Measurements from ENCODE around the gene PTPRK. TPM values are rescaled to one million over a fixed set of nuclear protein-coding genes. Genes with fewer than 3 reads are reported as not detected.

PTPRK gene
- total and polyA plus RNA-seq, 10 of the 15 experiments (the other 5 are each of a cell fraction or from before 2014, with no cell fraction given): 0.23 to 1.9 (median 0.55) TPM

GRCh38 chr6:128311944-128312570 is 208.3 kb downstream of the PTPRK start:
- no peak overlapping the region for H3K4me3 ChIP-seq
- in situ Hi-C loops (cut with MboI) (no loop called here), intact Hi-C loops (cut with micrococcal nuclease; ENCODE audit: unreplicated experiment) (no loop called here)
- no peak overlapping the region for H3K9ac ChIP-seq (ENCODE audit: control insufficient read depth, insufficient read depth, low read length)
- H3K27ac ChIP-seq (ENCODE audit: control insufficient read depth, insufficient read depth): no peak overlapping the region
- FAIRE-seq (no peak), DNase-seq (ENCODE audit: low read depth, low spot score) (no peak), ATAC-seq (no peak; the same call in 2 of the 3 replicates)
- no peak overlapping the region for H2AFZ ChIP-seq (ENCODE audit: control insufficient read depth, low read depth, low read length)
- WGBS (ENCODE audit: insufficient coverage, insufficient replicate concordance, low lambda C conversion rate, missing lambda C conversion rate): 27% methylated on average over 3 of the region's 3 CpGs
- CTCF ChIA-PET: no interaction called here
- H3K27me3 ChIP-seq (replicated peaks in 1 of 2; ENCODE audit: control insufficient read depth in 2 of 2, insufficient read depth in 2 of 2, low read length in 1 of 2): 0 out of 4 replicates have a peak, but pooled peaks cover 0 to 1% of the 10 kb centered on the region in 2 experiments
- no TSS peak for BruUV-seq (replicated peaks)
- POLR2A ChIA-PET: no interaction called here
- H3K36me3 ChIP-seq (ENCODE audit: control insufficient read depth in 2 of 2, insufficient read depth in 2 of 2, low read length in 1 of 2): no peaks in the 10 kb centered on the region
- TF ChIP-seq HDAC6 (IDR thresholded peaks at IDR 0.05; ENCODE audit: unreplicated experiment): no peak
- no peak for TF ChIP-seq IRF5 (IDR thresholded peaks at IDR 0.05; ENCODE audit: borderline replicate concordance)
- no peak for TF ChIP-seq MXI1 (IDR thresholded peaks at IDR 0.05; ENCODE audit: low read depth, low read length)
- TF ChIP-seq ZNF24 (IDR thresholded peaks at IDR 0.05): no peak
- TF ChIP-seq SMC3 (IDR thresholded peaks at IDR 0.05; ENCODE audit: borderline replicate concordance, low read length): no peak
- no peak for TF ChIP-seq CREB1 (IDR thresholded peaks at IDR 0.05; ENCODE audit: low read depth)
- TF ChIP-seq MLLT1 (IDR thresholded peaks at IDR 0.05): no peak
- TF ChIP-seq CHD2 (IDR thresholded peaks at IDR 0.05; ENCODE audit: borderline replicate concordance, low read depth, low read length): no peak
- TF ChIP-seq IKZF2 (IDR thresholded peaks at IDR 0.05): no peak
- no peaks in the 10 kb centered on the region for H3K79me2 ChIP-seq (ENCODE audit: control insufficient read depth, insufficient read depth, low read length)
- no peaks in the 10 kb centered on the region for H4K20me1 ChIP-seq (ENCODE audit: control insufficient read depth, insufficient read depth)
- RAD21 ChIA-PET (ENCODE audit: unreplicated experiment): no interaction called here
- H3K4me2 ChIP-seq (ENCODE audit: control insufficient read depth, insufficient read depth): no peak overlapping the region
- H3K9me3 ChIP-seq (replicated peaks; ENCODE audit: control insufficient read depth, insufficient read depth, low read length): no peaks in the 10 kb centered on the region
- SMC1A ChIA-PET (ENCODE audit: uncharacterized antibody, unreplicated experiment): no interaction called here
- H3K4me1 ChIP-seq (ENCODE audit: control insufficient read depth, insufficient read depth, low read length): no peaks in the 10 kb centered on the region

Data from GM12878 (cell line).